GM12864 (cell line): ENCODE measurements around the gene STRN.

Source experiments
- DNase-seq: peaks from one replicate; pipeline ENCODE4 v3.0.0-alpha.2; 2011; ENCODE audit warnings: low read depth
- H3K4me3 ChIP-seq: 2 replicates; pipeline ENCODE4 v1.5.1; 2011; ENCODE audit warnings: mild to moderate bottlenecking, low read depth, low read length, control low read depth
- TF ChIP-seq, protein P1 (sequence below): IDR thresholded peaks from 2 replicates; pipeline ENCODE4 v1.5.1; 2011; ENCODE audit warnings: low read depth, mild to moderate bottlenecking, moderate library complexity, low read length, control low read depth, inconsistent platforms; ENCODE audit errors: missing control alignments

Gene STRN

DNA sequence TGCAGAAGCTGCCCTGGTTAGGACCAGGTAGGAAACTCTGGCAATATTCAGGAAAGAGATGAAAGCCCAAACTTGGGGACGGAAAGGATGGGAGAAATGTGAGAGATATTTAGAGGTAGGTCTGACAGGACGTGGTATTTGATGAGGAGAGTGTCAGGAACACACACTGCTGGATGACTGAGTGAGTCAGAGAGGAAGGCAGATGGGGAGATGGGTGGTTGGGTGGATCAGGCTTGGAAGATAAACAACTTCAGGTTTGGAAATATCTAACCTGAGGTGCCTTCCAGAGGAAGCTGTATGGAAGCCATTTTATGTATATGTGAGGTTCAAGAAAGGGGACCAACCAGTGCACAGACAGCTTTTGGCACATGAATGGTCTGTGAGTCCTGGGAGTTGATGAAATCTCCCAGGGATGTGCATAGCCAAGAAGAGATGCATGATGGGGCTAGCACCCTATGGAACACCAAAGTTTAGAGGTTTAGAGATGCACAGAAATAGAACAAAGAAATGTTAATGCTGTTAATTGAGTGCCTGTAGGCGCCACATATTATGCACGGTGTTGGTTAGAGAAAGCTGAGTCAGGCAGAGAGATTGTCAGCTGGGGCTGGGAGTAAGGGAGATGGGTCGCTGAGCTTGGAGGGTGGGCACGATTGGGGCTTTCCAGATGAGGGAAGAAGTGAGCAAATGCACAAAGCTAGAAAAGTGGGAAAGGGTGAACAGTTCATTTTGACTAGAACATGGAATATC lies 168.8 kb downstream of the STRN start:
- TF ChIP-seq, protein P1, sequence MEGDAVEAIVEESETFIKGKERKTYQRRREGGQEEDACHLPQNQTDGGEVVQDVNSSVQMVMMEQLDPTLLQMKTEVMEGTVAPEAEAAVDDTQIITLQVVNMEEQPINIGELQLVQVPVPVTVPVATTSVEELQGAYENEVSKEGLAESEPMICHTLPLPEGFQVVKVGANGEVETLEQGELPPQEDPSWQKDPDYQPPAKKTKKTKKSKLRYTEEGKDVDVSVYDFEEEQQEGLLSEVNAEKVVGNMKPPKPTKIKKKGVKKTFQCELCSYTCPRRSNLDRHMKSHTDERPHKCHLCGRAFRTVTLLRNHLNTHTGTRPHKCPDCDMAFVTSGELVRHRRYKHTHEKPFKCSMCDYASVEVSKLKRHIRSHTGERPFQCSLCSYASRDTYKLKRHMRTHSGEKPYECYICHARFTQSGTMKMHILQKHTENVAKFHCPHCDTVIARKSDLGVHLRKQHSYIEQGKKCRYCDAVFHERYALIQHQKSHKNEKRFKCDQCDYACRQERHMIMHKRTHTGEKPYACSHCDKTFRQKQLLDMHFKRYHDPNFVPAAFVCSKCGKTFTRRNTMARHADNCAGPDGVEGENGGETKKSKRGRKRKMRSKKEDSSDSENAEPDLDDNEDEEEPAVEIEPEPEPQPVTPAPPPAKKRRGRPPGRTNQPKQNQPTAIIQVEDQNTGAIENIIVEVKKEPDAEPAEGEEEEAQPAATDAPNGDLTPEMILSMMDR, result no peak
- DNase-seq, result no peak
- no peak overlapping the region for H3K4me3 ChIP-seq
